ENCODE measurements around the gene NLGN1.

Gene NLGN1

GRCh38 chr3:173814809-173815208, 417.3 kb downstream of the NLGN1 start:
- no peak for DNase-seq (ENCODE audit: low read depth)
- no peak for TF ChIP-seq CTCF (conservative IDR thresholded peaks at IDR 0.05; ENCODE audit: low read length)
- no peak overlapping the region for H3K4me3 ChIP-seq (ENCODE audit: low read length)

- no peak for TF ChIP-seq CTCF (conservative IDR thresholded peaks at IDR 0.05; ENCODE audit: low read length)
- no peak for DNase-seq (ENCODE audit: low read depth)
- H3K4me3 ChIP-seq (ENCODE audit: low read length) = no peak overlapping the region
Measured at GRCh38 chr3:173819368-173819767, 421.8 kb downstream of the NLGN1 start.

GRCh38 chr3:173823911-173824460, 426.4 kb downstream of the NLGN1 start:
- no peak overlapping the region for H3K4me3 ChIP-seq (ENCODE audit: low read length)
- peak; percentile 24 for DNase-seq (ENCODE audit: low read depth)
- TF ChIP-seq CTCF (conservative IDR thresholded peaks at IDR 0.05; ENCODE audit: low read length) = no peak

GRCh38 chr3:173825730-173826129, 428.2 kb downstream of the NLGN1 start:
- no peak overlapping the region for H3K4me3 ChIP-seq (ENCODE audit: low read length)
- peak; percentile 0 for DNase-seq (ENCODE audit: low read depth)
- TF ChIP-seq CTCF (conservative IDR thresholded peaks at IDR 0.05; ENCODE audit: low read length) = no peak

- no peak for TF ChIP-seq CTCF (conservative IDR thresholded peaks at IDR 0.05; ENCODE audit: low read length)
- no peak overlapping the region for H3K4me3 ChIP-seq (ENCODE audit: low read length)
- DNase-seq (ENCODE audit: low read depth) = no peak
Measured at GRCh38 chr3:173826416-173826815, 428.9 kb downstream of the NLGN1 start.

GRCh38 chr3:173826901-173827609, 429.5 kb downstream of the NLGN1 start:
- DNase-seq (ENCODE audit: low read depth) = peak; percentile 26
- TF ChIP-seq CTCF (conservative IDR thresholded peaks at IDR 0.05; ENCODE audit: low read length) = no peak
- H3K4me3 ChIP-seq (ENCODE audit: low read length) = no peak overlapping the region

- H3K4me3 ChIP-seq (ENCODE audit: low read length) = no peak overlapping the region
- no peak for TF ChIP-seq CTCF (conservative IDR thresholded peaks at IDR 0.05; ENCODE audit: low read length)
- DNase-seq (ENCODE audit: low read depth) = no peak
Measured at GRCh38 chr3:173838644-173839043, 441.1 kb downstream of the NLGN1 start.
